ENCODE data around the gene SLC50A1. TPM values are rescaled to one million over a fixed set of nuclear protein-coding genes. Genes with fewer than 3 reads are reported as not detected.
"Not testable (repeated sequence)": the region's sequence is repeated elsewhere in the genome, so short reads cannot be mapped to it uniquely, and the experiment has no call there.

The SLC50A1 gene
- polyA plus RNA-seq, 1 donor (not counting 4 experiments of a cell fraction or from before 2014, with no cell fraction given) = 54.5 TPM

DNA sequence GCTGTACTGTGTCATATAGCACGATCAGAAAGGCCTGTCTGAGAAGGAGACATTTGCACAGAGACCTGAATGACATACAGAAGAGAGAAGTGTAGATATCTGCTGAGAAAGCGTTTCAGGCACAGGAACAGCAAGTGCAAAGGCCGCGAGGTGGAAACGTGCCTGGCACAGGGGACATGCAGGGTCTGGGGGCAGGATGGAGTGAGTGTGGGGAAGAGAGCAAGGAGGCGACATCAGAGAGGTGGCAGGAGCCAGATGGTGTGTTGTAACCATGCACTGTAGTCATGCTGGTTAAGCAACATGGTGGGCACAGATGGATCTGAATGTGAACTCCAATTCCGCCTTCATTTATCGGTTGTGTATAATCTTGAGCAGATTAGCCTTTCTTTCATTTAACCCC is 24.5 kb downstream of the SLC50A1 start:
- FAIRE-seq (no peak), DNase-seq (ENCODE audit: low read depth, low spot score) (no peak)
- Histone ChIP-seq H3K9me1 (ENCODE audit: control insufficient read depth, extremely low read depth, insufficient read depth, low read length) (no peaks in the 10 kb centered on the region), H3K27ac (ENCODE audit: control insufficient read depth, insufficient read depth, low read length) (no peak overlapping the region), H3K4me3 (ENCODE audit: control insufficient read depth in 2 of 3, extremely low read depth in 1 of 3, insufficient read depth in 2 of 3, low read depth in 1 of 3, low read length in 3 of 3) (no peak overlapping the region), H3K36me3 (ENCODE audit: control insufficient read depth in 2 of 2, extremely low read depth in 1 of 2, insufficient read depth in 2 of 2, low read length in 2 of 2) (no peaks in the 10 kb centered on the region), H3K79me2 (ENCODE audit: control insufficient read depth, insufficient read depth, low read length) (no peaks in the 10 kb centered on the region), H4K20me1 (ENCODE audit: control insufficient read depth, extremely low read depth, insufficient read depth, low read length) (no peaks in the 10 kb centered on the region), H3K9me3 (ENCODE audit: control insufficient read depth, low read depth, low read length) (no peaks in the 10 kb centered on the region), H3K9ac (ENCODE audit: control insufficient read depth, extremely low read depth, insufficient read depth, low read length) (no peak overlapping the region), H3K4me2 (ENCODE audit: control insufficient read depth, extremely low read depth, insufficient read depth, low read depth, low read length) (no peak overlapping the region), H3K27me3 (ENCODE audit: control insufficient read depth, extremely low read depth, insufficient read depth, low read length) (no peaks in the 10 kb centered on the region), H3K4me1 (ENCODE audit: control insufficient read depth, extremely low read depth, insufficient read depth, low read length) (no peaks in the 10 kb centered on the region), H2AFZ (ENCODE audit: control insufficient read depth, low read length) (no peak overlapping the region)
- dilution Hi-C loops (cut with MboI; ENCODE audit: extremely low pct_ligation_motif_present, low sequenced_read_pairs) = no loop called here
- TF ChIP-seq CTCF (optimal IDR thresholded peaks at IDR 0.05 in 1 of 3, IDR thresholded peaks at IDR 0.05 in 1 of 3, conservative IDR thresholded peaks at IDR 0.05 in 1 of 3; ENCODE audit: extremely low read depth in 1 of 3, insufficient read depth in 2 of 3, low read length in 3 of 3) = no peak
- no peak for TF ChIP-seq EZH2 (IDR thresholded peaks at IDR 0.05; ENCODE audit: low read length)

- H3K79me2 ChIP-seq (ENCODE audit: control insufficient read depth, insufficient read depth, low read length); H3K27me3 ChIP-seq (ENCODE audit: control insufficient read depth, extremely low read depth, insufficient read depth, low read length); H3K27ac ChIP-seq (ENCODE audit: control insufficient read depth, insufficient read depth, low read length); H3K4me2 ChIP-seq (ENCODE audit: control insufficient read depth, extremely low read depth, insufficient read depth, low read depth, low read length); dilution Hi-C loops (cut with MboI; ENCODE audit: extremely low pct_ligation_motif_present, low sequenced_read_pairs); H3K4me1 ChIP-seq (ENCODE audit: control insufficient read depth, extremely low read depth, insufficient read depth, low read length); H3K9me3 ChIP-seq (ENCODE audit: control insufficient read depth, low read depth, low read length); H3K9ac ChIP-seq (ENCODE audit: control insufficient read depth, extremely low read depth, insufficient read depth, low read length); FAIRE-seq; H2AFZ ChIP-seq (ENCODE audit: control insufficient read depth, low read length); H3K4me3 ChIP-seq (ENCODE audit: control insufficient read depth in 2 of 3, extremely low read depth in 1 of 3, insufficient read depth in 2 of 3, low read depth in 1 of 3, low read length in 3 of 3); H3K9me1 ChIP-seq (ENCODE audit: control insufficient read depth, extremely low read depth, insufficient read depth, low read length); DNase-seq (ENCODE audit: low read depth, low spot score); H3K36me3 ChIP-seq (ENCODE audit: control insufficient read depth in 2 of 2, extremely low read depth in 1 of 2, insufficient read depth in 2 of 2, low read length in 2 of 2); H4K20me1 ChIP-seq (ENCODE audit: control insufficient read depth, extremely low read depth, insufficient read depth, low read length): not testable (repeated sequence)
These were observed 27.0 kb downstream of the SLC50A1 start for GRCh38 chr1:155162631-155163030.

- H3K9ac ChIP-seq (ENCODE audit: control insufficient read depth, extremely low read depth, insufficient read depth, low read length); H4K20me1 ChIP-seq (ENCODE audit: control insufficient read depth, extremely low read depth, insufficient read depth, low read length); H3K4me2 ChIP-seq (ENCODE audit: control insufficient read depth, extremely low read depth, insufficient read depth, low read depth, low read length); H3K4me3 ChIP-seq (ENCODE audit: control insufficient read depth in 2 of 3, extremely low read depth in 1 of 3, insufficient read depth in 2 of 3, low read depth in 1 of 3, low read length in 3 of 3); H3K79me2 ChIP-seq (ENCODE audit: control insufficient read depth, insufficient read depth, low read length); DNase-seq (ENCODE audit: low read depth, low spot score); H3K36me3 ChIP-seq (ENCODE audit: control insufficient read depth in 2 of 2, extremely low read depth in 1 of 2, insufficient read depth in 2 of 2, low read length in 2 of 2); dilution Hi-C loops (cut with MboI; ENCODE audit: extremely low pct_ligation_motif_present, low sequenced_read_pairs); H3K9me1 ChIP-seq (ENCODE audit: control insufficient read depth, extremely low read depth, insufficient read depth, low read length); H3K9me3 ChIP-seq (ENCODE audit: control insufficient read depth, low read depth, low read length); H3K27ac ChIP-seq (ENCODE audit: control insufficient read depth, insufficient read depth, low read length); H3K27me3 ChIP-seq (ENCODE audit: control insufficient read depth, extremely low read depth, insufficient read depth, low read length); FAIRE-seq; H3K4me1 ChIP-seq (ENCODE audit: control insufficient read depth, extremely low read depth, insufficient read depth, low read length); H2AFZ ChIP-seq (ENCODE audit: control insufficient read depth, low read length): not testable (repeated sequence)
These were observed 28.1 kb downstream of the SLC50A1 start for GRCh38 chr1:155163785-155164184.

GRCh38 chr1:155164625-155165024 is 29.0 kb downstream of the SLC50A1 start:
- not testable (repeated sequence) for H3K4me1 ChIP-seq (ENCODE audit: control insufficient read depth, extremely low read depth, insufficient read depth, low read length); H3K9me3 ChIP-seq (ENCODE audit: control insufficient read depth, low read depth, low read length); FAIRE-seq

More at GRCh38 chr1:155164625-155165024, 29.0 kb downstream of the SLC50A1 start:
- H3K9ac ChIP-seq (ENCODE audit: control insufficient read depth, extremely low read depth, insufficient read depth, low read length); H3K9me1 ChIP-seq (ENCODE audit: control insufficient read depth, extremely low read depth, insufficient read depth, low read length); H3K4me3 ChIP-seq (ENCODE audit: control insufficient read depth in 2 of 3, extremely low read depth in 1 of 3, insufficient read depth in 2 of 3, low read depth in 1 of 3, low read length in 3 of 3); H2AFZ ChIP-seq (ENCODE audit: control insufficient read depth, low read length); H3K27me3 ChIP-seq (ENCODE audit: control insufficient read depth, extremely low read depth, insufficient read depth, low read length); H3K27ac ChIP-seq (ENCODE audit: control insufficient read depth, insufficient read depth, low read length); DNase-seq (ENCODE audit: low read depth, low spot score); H3K79me2 ChIP-seq (ENCODE audit: control insufficient read depth, insufficient read depth, low read length); H3K4me2 ChIP-seq (ENCODE audit: control insufficient read depth, extremely low read depth, insufficient read depth, low read depth, low read length); dilution Hi-C loops (cut with MboI; ENCODE audit: extremely low pct_ligation_motif_present, low sequenced_read_pairs); H4K20me1 ChIP-seq (ENCODE audit: control insufficient read depth, extremely low read depth, insufficient read depth, low read length); H3K36me3 ChIP-seq (ENCODE audit: control insufficient read depth in 2 of 2, extremely low read depth in 1 of 2, insufficient read depth in 2 of 2, low read length in 2 of 2): not testable (repeated sequence)
